ENCODE measurements around the gene EWSR1. TPM values are rescaled to one million over a fixed set of nuclear protein-coding genes. Genes with fewer than 3 reads are reported as not detected.

EWSR1 gene
- total RNA-seq, 1 donor from 2014 or later, result 133 TPM

- no peak for TF ChIP-seq CTCF (IDR thresholded peaks at IDR 0.05)
- H3K4me1 ChIP-seq, result peaks cover 0 to 13% of the 10 kb centered on the region in 2 donors
- DNase-seq (ENCODE audit: low spot score in 2 of 2), result no peak
- no peak overlapping the region for H3K4me3 ChIP-seq
- no peak overlapping the region for H3K27ac ChIP-seq
- peaks cover 73% of the 10 kb centered on the region in 2 donors for H3K36me3 ChIP-seq
- no peaks in the 10 kb centered on the region for H3K9me3 ChIP-seq
- H3K27me3 ChIP-seq, result no peaks in the 10 kb centered on the region
- intact Hi-C loops (cut with DNase I), result no loop called here
Measured at GRCh38 chr22:29298641-29299040, 30.6 kb downstream of the EWSR1 start.

- H3K27me3 ChIP-seq, result no peaks in the 10 kb centered on the region
- peaks cover 0 to 13% of the 10 kb centered on the region in 2 donors for H3K4me1 ChIP-seq
- DNase-seq (ENCODE audit: low spot score in 2 of 2), result no peak
- intact Hi-C loops (cut with DNase I), result no loop called here
- no peaks in the 10 kb centered on the region for H3K9me3 ChIP-seq
- peaks cover 66% of the 10 kb centered on the region in 2 donors for H3K36me3 ChIP-seq
- TF ChIP-seq CTCF (IDR thresholded peaks at IDR 0.05), result no peak
- H3K4me3 ChIP-seq, result no peak overlapping the region
- H3K27ac ChIP-seq, result no peak overlapping the region
Measured at GRCh38 chr22:29299136-29299900, 31.2 kb downstream of the EWSR1 start.

- DNase-seq (ENCODE audit: low spot score in 2 of 2), result no peak
- peaks cover 0 to 13% of the 10 kb centered on the region in 2 donors for H3K4me1 ChIP-seq
- intact Hi-C loops (cut with DNase I), result no loop called here
- no peak for TF ChIP-seq CTCF (IDR thresholded peaks at IDR 0.05)
- no peaks in the 10 kb centered on the region for H3K9me3 ChIP-seq
- H3K4me3 ChIP-seq, result no peak overlapping the region
- H3K27ac ChIP-seq, result no peak overlapping the region
- peaks cover 55 to 56% of the 10 kb centered on the region in 2 donors for H3K36me3 ChIP-seq
- H3K27me3 ChIP-seq, result no peaks in the 10 kb centered on the region
Measured at GRCh38 chr22:29300467-29300806, 32.4 kb downstream of the EWSR1 start.

GRCh38 chr22:29300807-29301601, 32.9 kb downstream of the EWSR1 start:
- DNase-seq (ENCODE audit: low spot score in 2 of 2), result no peak
- Histone ChIP-seq H3K4me1 (peaks cover 0 to 13% of the 10 kb centered on the region in 2 donors), H3K36me3 (peaks cover 50 to 51% of the 10 kb centered on the region in 2 donors), H3K9me3 (no peaks in the 10 kb centered on the region), H3K27me3 (no peaks in the 10 kb centered on the region), H3K4me3 (no peak overlapping the region), H3K27ac (no peak overlapping the region)
- intact Hi-C loops (cut with DNase I), result no loop called here
- TF ChIP-seq CTCF (IDR thresholded peaks at IDR 0.05), result no peak

- peaks cover 0 to 13% of the 10 kb centered on the region in 2 donors for H3K4me1 ChIP-seq
- no peak for TF ChIP-seq CTCF (IDR thresholded peaks at IDR 0.05)
- no peak overlapping the region for H3K4me3 ChIP-seq
- peaks cover 41 to 42% of the 10 kb centered on the region in 2 donors for H3K36me3 ChIP-seq
- DNase-seq (ENCODE audit: low spot score in 2 of 2), result no peak
- no peaks in the 10 kb centered on the region for H3K27me3 ChIP-seq
- H3K27ac ChIP-seq, result peak overlapping the region; percentile 4 to 67
- H3K9me3 ChIP-seq, result no peaks in the 10 kb centered on the region
- intact Hi-C loops (cut with DNase I), result no loop called here
Measured at GRCh38 chr22:29301716-29302401, 33.8 kb downstream of the EWSR1 start.

Measured in ascending aorta (tissue), 2 donors.